GM18873 (cell line): ENCODE results near the gene CRTC3.
"Not testable (repeated sequence)": the region's sequence is repeated elsewhere in the genome, so short reads cannot be mapped to it uniquely, and the experiment has no call there.

ENCODE experiments used
- ATAC-seq: cut with Tn5 transposase; IDR thresholded peaks from one replicate; pipeline ENCODE4 v1.9.1; 2021; ENCODE audit warnings: mild to moderate bottlenecking, moderate library complexity, moderate number of reproducible peaks; ENCODE audit not compliant: unreplicated experiment, low FRiP score

CRTC3 gene

DNA sequence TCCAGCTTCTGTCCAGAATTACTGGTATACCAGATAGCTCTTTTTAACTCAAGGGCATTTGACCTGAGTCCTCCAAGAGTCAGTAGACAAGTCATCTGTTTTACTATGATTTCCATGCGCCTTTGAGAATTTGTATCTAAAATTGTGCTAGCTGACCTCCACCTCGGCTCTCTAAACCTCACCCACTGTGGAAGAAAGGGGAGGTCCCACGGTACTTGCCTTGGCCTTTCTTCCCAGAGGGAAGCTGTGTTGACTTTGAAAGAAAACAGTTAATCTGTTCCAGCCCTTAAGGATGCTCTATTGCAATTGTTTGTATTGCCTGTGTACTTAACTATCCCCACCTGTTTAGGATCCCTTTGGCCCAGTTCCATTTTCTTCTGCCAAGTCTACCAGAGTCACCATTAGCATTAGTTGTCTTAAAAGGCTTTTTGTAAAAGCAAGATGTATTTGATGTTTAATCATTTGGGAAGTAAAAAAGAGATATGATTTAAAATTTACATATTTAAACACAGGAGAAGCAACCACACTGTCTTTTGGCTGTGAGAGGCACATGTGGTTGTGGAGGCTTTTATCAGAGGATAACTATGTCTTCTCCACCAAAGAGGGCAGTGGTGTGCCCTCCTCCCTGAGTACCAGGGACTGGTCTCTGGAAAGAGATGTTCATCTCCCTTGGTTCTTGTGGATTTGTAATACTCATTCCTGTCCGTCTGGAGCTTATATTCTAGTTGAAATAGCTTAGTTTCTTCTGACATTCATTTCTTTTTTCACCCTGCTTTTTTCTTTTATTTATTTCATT is 88.8 kb downstream of the CRTC3 start:
- ATAC-seq = no peak

DNA sequence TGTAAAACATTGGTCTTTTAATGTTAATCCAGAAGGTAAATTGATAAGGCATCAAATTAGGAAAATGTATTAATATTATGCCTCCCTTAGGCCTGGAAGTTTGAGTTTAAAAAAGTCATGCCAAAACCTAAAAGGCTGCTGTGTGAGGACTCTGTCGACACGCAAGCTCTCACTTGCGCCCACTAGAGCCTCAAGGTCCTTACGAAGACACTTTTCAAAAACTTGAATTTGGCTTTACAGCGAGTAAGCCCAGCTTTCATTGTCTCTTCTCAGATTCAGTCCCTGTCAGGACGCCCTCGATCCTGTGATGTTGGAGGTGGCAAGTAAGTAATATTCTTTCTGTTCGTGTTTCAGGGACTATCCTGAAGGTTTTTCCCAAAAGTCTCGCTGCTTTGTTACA is 89.7 kb downstream of the CRTC3 start:
- no peak for ATAC-seq

DNA sequence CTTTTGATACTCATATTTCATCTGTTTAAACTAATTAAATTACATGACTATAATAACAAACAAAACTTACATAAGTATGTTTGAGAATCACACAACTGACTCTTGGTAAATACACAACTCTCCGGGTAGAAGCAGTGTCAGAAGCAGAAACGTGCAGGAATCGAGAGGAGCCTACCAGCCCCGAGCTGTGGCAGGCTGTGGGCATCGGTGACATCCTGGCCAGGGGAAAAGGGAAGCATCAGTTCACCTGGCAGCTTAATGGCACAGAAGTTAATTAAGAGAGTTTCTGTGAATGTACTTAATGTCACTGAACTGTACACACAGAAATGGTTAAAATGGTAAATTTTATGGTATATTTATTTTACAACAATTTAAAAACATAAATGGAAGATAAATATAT is 90.2 kb downstream of the CRTC3 start:
- ATAC-seq = no peak

DNA sequence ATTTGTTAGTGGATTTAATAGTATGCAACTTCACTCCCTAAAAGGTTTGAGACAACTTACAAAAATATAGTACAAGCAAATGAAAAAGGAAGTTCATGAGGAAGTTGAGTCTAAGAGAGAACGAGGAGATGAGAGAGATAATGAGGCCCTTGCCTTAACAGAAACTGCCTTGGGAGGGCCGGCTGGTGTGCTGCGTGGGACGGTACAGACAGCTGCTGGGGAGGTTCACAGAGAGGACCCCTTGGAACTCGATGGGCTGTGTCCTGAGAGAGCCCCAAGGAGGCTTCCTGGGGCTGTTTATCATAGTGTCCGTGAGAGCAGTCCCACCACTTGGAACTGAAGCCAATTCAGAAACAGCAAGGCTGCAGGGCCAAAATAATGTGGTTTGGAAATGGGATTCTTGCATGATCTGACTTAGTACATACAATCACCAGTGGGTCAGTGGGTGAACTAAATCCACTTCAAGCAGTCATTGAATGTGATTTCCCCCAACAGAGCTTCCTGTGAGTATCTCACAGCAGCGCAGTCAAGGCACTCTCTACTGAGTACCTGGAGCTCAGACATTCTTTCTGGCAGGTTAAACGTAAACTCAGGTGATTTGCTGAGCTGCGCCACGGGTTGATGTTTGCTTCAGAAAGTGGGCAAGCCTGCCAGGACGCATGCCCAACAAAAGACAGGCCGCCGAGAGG is 90.8 kb downstream of the CRTC3 start:
- ATAC-seq = no peak

DNA sequence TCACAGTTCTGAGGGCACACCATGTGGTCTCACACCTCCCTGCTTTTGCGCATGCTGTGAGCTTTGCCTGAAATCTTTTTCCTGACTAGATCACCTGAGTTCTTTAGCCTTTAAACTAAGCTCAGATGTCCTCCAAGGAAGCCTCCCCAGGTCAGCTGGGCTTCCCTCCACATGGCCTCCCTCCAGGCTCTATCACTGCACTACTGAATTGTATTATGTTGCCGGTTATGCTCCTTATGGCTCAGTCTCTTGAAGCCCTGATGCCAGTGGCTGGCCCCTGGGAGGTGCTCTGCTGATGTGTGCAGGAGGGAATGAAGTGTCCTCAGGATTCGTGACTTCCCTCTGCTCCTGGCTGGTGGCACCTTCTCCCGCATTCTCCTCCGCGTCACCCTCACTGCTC is 94.1 kb downstream of the CRTC3 start:
- ATAC-seq = no peak

DNA sequence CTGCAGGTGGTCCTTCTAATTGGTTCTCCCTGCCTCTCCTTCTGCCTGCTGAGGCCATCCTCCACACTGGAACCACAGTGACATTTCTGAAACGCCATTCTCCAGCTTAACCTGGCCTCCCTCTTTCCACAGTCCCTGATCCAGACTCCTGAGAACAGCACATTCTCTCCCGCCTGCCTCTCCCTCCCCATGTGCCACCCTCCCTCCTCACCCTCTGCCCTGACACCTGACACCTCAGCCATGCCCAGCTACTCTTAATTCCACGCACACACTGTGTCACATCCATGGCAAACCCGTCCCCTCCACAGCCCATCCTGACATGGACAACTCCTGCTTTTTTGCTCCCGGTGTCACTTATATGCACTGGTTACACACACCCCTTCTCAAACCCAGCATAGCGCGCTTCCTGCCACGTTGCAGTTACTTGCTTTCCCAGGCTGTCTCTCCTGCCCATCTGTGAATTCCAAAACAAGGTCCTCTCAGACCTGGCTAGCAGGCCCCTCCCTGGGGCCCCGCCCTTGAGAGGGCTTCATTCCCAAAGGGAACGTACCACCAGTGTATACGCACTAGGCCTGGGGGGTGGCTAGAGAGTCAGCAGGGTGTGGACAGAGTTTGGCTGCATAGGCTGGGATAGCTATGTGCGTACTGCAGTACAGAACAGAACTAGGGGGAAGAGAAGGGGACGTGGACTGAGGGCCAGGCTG is 94.7 kb downstream of the CRTC3 start:
- ATAC-seq = no peak

DNA sequence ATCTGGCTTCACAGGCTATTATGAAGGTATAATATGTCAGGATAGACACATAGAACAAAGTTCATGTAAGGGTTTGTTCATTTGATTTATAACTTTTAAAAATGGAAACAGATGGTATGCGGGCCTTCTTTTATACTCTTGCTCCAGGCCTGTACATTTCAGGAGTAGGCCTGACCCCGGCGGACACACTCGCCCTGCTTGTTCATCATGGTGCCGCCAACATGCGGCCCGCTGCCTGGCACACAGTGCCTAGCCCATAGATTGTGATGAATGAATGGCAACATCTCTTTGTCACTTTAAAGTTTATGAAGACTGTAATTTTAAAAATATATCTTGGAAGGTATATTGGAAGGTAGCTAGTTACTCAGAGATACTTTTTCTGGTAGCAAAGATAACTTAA is 95.3 kb downstream of the CRTC3 start:
- ATAC-seq = no peak

DNA sequence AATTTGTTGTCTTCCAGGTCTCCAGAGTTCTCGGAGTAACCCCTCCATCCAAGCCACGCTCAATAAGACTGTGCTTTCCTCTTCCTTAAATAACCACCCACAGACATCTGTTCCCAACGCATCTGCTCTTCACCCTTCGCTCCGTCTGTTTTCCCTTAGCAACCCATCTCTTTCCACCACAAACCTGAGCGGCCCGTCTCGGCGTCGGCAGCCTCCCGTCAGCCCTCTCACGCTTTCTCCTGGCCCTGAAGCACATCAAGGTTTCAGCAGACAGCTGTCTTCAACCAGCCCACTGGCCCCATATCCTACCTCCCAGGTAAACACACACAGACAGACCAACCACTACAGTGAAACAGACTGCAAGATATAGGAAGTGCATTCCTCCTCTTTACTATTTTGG is 99.5 kb downstream of the CRTC3 start:
- no peak for ATAC-seq

DNA sequence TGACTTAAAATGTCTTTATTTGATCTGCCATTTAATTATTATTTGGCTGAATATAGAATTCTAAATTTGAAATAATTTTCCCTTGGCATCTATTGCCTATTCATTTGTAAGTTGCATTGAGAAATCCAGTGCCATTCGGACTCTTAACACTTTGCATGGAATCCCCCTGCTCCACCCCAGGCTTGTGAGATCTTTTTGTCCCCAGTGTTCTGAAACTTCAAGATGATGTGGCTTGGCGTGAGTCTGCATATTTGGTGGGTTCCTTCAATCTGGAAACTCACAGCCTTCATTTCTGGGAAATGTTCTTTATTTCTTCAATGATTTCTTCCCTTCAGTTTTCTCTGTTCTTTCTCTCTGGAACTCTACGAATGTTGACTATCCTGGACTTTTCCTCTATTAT is 103.6 kb downstream of the CRTC3 start:
- no peak for ATAC-seq

DNA sequence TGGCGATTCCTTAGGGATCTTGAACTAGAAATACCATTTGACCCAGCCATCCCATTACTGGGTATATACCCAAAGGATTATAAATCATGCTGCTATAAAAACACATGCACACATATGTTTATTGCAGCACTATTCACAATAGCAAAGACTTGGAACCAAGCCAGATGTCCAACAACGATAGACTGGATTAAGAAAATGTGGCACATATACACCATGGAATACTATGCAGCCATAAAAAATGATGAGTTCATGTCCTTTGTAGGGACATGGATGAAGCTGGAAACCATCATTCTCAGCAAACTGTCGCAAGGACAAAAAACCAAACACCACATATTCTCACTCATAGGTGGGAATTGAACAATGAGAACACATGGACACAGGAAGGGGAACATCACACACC is 107.3 kb downstream of the CRTC3 start:
- ATAC-seq = not testable (repeated sequence)

DNA sequence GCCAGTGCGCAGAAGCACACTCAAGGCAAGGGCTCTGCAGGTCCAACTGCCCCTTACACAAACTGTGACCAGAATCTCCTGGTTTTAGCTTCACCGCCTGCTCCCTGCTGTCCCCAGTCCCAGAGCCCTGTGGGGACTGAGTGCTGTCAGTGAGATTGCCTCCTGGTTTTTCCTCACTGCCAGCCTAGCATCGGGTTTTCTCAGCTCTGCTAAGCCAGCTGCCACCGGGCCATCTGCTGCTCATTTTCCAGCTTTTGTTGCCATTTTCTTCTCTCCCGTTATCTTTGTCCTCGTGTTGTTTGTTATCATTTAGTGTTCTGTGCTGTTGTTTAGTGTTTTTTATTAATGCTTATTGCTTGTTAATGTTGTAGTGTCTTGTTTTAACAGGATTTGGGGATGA is 108.0 kb downstream of the CRTC3 start:
- no peak for ATAC-seq

DNA sequence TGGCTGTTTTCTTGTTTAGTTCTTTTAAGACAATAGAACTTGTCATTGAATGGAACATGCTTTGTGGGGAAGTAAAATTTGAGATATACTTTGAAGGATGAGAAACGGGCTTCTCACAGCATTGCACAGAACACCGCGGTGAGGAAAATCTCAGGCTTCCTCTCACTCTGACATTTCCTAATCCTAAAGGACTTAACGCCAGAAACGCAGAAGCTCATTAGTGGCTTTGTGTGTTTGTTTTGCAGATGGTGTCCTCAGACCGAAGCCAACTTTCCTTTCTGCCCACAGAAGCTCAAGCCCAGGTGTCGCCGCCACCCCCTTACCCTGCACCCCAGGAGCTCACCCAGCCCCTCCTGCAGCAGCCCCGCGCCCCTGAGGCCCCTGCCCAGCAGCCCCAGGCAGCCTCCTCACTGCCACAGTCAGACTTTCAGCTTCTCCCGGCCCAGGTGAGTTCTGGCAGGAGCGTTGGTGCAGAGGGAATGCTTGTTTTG is 108.5 kb downstream of the CRTC3 start:
- no peak for ATAC-seq

DNA sequence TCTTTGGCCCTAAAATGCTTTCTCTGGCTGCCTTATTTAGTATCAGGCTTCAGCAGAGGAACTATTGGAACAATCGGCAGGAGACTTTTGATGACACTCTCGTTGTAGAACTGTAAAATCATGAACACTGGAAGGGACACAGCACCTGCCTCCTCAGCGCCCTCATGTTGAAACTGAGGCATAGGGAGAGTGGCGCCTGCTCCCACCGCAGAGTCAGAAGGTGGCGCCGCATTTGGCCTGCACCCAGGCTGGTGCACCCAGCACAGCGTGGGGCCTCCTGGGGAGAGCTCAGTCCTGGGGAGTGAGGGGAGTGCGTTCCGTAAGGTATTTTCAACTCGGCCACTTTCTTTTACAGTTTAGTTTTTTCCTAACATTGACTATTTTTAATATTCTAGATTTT is 109.2 kb downstream of the CRTC3 start:
- ATAC-seq = no peak

DNA sequence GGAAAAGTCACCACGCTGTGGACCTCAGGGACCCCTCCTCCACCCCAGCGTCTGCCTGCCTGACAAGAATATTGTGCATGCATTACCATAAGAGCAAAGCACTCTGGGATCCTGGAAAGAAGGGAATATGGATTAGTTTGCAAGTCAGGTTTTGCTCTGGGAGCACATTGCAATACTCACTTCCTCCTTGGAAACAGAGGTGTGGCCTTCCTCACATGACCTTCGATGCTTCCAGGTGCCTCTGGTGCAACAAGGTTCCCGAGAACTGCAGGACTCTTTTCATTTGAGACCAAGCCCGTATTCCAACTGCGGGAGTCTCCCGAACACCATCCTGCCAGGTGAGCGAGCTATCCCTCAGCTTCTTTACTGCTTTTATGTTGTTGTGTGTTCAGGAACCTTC is 111.1 kb downstream of the CRTC3 start:
- no peak for ATAC-seq

DNA sequence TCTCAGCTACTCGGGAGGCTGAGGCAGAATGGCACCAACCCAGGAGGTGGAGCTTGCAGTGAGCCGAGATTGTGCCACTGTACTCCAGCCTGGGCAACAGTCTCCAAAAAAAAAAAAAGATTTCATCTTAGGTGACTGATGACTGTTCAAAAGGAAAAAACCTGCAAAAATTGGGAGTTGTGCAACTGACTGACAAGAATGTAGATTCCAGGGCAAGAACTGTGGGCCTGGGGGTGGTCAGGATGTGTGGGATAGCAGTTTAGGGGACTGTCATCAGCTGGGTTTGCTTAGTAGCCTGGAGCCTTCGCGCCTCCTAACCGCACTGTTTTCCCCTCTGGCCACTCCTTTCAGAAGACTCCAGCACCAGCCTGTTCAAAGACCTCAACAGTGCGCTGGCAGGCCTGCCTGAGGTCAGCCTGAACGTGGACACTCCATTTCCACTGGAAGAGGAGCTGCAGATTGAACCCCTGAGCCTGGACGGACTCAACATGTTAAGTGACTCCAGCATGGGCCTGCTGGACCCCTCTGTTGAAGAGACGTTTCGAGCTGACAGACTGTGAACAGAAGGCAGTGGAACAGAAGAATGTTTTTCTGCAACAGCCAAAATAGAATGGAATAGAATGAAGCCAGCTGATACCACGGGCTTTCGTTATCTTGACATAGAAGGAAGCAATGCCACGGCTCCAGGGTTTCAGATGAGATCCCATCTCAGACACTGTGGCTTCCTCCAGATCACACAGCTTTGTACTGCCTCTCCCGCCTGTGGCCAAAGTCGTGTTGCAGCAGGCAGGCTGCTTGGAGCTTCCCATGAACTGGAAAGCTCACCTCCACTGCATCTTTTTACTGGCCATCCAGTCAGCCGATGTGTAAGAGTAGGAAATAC is 112.1 kb downstream of the CRTC3 start:
- no peak for ATAC-seq

DNA sequence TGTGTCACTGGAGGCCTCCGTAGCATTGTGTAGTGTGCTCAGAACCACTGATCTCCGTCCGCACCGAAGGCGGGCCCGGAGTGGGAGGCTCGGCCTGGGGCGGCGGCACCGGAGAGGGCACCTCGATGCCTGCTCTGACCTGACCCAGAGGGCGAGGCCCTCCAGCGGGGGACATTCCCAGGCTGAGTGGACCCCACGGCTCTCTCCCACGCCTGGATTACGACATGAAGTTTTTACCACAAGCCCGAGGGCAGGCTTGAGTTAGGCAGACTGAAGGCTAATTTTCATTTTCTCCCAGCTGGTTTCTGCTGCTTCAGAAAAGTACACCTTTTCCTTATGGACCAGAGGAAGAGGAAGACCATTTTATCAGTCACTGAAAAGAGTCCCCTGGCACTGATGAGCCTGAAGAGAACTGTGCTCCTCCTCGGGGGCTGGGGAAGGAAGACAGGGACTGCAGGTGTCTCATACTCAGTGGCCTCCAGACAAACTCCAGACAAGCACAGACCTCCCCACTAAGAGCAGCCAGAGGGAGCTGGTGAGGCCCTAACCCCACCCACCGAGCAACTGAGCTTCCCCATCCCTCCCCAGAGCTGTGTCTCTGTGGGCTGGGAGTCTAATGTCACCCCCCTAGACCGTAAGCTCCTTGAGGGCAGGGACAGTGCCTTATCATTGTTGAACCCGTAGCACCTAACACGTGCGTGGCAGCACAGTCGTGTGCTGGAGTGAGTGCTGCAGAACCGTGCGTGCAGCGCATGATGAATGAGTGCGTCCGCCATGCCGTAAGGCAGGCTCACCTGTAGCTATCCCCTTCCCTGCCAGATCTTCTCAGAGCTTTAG is 113.0 kb downstream of the CRTC3 start:
- ATAC-seq = no peak

DNA sequence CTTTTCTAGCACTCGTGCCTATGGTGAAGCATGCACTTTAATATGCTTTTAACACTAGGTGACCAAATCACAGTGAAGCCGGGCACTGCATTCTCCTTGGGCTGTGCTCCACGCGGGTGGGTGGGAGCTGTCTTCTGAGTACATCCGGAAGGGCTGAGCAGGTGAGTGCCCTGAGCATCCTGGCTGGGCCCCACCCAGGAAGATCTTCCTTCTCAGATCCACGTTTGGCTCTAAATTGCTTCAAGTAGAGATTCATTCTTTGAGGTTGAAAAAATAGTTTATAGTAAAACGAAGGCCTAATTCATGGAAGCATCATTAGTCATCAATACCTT is 113.5 kb downstream of the CRTC3 start:
- ATAC-seq = no peak

DNA sequence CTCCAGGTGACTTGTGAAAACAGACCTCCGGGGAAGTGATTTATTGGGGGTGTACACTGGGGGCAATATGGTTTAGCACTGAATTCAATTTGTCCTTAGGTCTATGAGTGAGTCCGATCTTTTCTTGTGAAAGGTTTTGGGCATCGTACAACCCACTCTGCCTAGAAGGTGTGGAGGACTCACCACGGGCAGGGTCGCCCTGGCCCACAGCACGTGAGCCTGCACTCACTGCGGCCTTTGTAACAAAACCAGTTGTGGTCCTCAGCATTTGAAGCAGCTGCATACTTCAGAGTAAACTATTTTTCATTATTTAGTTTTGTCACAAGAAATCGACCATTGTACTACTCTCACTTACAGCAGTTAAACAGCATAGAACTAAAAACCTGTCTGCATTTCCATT is 114.8 kb downstream of the CRTC3 start:
- ATAC-seq = no peak

DNA sequence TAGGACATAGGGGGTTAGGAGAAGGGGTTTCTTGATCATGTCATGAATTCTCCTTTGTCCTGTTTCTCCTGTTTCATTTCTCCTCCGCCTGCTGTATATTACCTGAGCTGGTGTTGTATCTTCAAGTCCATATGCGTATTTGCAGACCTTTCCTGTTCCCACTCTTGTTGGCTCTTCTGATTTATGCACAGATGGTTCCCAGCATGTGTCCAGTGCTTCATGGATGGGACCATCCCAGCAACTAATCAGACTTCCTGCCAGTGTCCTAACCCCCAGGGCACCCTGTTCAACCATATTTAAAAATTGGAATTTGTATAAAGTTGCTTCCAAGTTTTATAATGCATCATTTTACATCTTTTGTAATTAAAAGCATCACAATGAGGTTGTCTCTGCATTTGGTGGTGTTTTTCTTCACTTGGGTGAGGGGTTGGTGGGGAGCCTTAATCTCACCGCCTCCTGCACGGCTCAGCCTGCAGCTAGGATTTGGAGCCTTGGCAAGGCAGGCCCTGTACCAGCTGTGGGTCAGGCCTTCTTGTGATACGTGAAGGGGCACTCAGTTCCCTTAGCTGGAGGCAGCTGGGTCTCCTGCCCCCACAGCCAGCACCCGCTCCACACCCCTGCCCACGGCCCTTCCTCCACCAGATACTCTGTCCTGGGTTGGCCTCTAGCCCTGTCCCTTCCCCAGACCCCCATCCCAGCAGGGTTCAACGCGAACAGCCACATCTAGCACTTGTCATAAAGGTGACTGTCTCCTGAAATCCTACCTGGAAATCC is 115.4 kb downstream of the CRTC3 start:
- ATAC-seq = no peak
